Choroid plexus epithelial cell (primary cell): Measurements from ENCODE around the gene ALKBH3.

Experiments
- DNase-seq: peaks from one replicate; pipeline ENCODE4 v3.0.0-alpha.2; 2010; ENCODE audit warnings: low read depth
- H3K4me3 ChIP-seq: 2 replicates; pipeline ENCODE4 v1.5.1; 2011; ENCODE audit warnings: low read depth, mild to moderate bottlenecking, control low read depth, low read length, moderate library complexity
- TF ChIP-seq, protein P1 (sequence below): conservative IDR thresholded peaks from 2 replicates; pipeline ENCODE4 v1.5.1; 2011; ENCODE audit warnings: low read depth, mild to moderate bottlenecking, control low read depth, inconsistent platforms, low read length, moderate library complexity

ALKBH3 gene

DNA sequence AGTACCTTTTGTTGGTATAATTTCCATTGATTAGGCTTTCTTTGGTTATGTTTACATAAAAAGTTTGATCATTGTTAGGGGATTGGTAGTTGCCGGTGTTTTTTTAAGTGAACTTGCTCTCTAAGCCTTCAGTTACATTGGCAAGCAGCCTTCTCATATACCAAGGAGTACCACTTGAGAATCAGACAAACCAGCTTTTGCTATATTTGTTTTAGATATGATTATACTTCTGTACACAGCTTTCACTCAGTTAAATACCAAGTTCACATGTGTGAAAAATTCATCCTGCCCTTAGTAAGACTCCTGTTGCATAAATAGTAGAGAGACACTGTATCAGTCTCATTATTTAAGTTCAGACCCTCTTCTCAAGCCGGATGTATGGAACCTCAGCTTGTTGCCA is 22.4 kb downstream of the ALKBH3 start:
- TF ChIP-seq, protein P1, sequence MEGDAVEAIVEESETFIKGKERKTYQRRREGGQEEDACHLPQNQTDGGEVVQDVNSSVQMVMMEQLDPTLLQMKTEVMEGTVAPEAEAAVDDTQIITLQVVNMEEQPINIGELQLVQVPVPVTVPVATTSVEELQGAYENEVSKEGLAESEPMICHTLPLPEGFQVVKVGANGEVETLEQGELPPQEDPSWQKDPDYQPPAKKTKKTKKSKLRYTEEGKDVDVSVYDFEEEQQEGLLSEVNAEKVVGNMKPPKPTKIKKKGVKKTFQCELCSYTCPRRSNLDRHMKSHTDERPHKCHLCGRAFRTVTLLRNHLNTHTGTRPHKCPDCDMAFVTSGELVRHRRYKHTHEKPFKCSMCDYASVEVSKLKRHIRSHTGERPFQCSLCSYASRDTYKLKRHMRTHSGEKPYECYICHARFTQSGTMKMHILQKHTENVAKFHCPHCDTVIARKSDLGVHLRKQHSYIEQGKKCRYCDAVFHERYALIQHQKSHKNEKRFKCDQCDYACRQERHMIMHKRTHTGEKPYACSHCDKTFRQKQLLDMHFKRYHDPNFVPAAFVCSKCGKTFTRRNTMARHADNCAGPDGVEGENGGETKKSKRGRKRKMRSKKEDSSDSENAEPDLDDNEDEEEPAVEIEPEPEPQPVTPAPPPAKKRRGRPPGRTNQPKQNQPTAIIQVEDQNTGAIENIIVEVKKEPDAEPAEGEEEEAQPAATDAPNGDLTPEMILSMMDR, result no peak
- no peak for DNase-seq
- H3K4me3 ChIP-seq, result no peak overlapping the region

DNA sequence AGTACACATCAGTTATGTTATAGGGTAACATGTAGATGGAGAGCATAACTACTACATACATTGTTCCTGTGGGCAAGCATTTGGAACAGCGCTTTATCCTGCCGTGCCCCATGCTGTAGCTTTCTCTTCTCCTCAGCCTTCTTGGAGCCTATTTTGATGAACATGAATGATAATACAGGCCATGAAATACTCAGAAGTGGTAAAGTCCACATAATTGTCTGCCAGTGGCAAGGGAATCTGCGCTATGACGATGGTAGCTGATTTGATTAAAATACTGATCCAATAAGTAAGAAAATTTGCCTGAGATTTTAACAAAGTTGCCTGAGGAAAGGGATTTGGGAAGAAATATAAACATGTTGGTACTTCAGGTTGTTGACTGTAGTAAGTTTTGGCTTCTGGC is 23.3 kb downstream of the ALKBH3 start:
- TF ChIP-seq, protein P1, result no peak
- DNase-seq, result no peak
- no peak overlapping the region for H3K4me3 ChIP-seq

DNA sequence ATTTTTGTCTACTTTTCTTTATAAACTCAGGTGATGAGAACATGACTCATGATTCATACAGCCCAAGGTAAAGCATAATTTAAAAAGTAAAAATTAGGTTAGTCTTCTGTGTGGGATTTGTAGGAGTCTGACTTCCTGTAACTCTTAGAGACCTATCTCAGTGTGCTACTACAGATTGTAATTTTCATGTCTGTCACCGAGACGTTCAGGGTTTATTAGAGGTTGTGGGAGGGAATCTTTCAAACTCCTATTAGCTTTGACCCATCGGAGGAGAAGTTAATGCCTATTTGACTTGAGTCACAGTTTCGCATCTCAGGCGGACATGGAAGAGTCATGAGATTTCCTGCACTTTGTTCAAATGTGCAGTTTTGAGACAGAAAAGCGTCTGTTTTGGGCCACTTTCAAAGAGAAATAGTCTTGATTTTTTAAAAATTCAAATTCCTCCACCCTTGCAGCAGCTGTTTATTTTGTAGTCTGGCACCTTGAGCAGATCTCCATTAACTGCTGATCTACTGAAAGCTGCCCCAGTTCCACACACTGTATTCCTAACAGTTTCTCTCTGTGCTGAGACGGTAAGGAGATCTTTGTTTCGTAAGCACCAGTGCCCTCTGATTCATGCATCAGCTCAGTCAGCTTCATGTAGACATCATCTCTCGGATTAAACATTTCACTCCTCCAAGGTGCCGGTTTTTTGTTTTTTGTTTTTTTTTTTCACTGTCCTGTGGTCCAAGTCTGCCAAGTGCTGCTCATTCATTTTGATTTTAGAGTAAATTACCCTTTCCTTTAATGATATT is 24.3 kb downstream of the ALKBH3 start:
- H3K4me3 ChIP-seq, result no peak overlapping the region
- TF ChIP-seq, protein P1, result no peak
- peak; percentile 88 for DNase-seq

DNA sequence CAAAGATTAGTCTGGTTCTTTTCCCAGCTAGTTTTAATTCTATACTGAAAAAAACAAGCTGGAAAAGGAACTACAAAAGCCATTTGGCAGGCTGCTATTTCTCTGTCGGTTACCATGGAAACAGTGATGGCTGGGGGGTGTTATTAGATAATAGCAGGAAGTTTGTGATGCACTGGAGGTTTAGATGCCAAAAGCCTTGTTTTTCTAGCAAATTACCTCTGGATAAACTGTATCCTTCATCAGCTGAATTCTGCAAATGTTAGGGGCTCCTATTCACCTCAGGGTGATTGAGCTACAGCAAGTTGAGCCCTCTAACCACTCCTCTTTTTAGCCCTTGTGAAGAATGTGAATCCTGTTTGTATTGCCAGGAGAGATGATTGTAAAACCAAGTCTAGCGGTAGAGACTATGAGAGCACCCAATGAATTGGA is 25.2 kb downstream of the ALKBH3 start:
- DNase-seq, result peak; percentile 82
- no peak overlapping the region for H3K4me3 ChIP-seq
- TF ChIP-seq, protein P1, result no peak

DNA sequence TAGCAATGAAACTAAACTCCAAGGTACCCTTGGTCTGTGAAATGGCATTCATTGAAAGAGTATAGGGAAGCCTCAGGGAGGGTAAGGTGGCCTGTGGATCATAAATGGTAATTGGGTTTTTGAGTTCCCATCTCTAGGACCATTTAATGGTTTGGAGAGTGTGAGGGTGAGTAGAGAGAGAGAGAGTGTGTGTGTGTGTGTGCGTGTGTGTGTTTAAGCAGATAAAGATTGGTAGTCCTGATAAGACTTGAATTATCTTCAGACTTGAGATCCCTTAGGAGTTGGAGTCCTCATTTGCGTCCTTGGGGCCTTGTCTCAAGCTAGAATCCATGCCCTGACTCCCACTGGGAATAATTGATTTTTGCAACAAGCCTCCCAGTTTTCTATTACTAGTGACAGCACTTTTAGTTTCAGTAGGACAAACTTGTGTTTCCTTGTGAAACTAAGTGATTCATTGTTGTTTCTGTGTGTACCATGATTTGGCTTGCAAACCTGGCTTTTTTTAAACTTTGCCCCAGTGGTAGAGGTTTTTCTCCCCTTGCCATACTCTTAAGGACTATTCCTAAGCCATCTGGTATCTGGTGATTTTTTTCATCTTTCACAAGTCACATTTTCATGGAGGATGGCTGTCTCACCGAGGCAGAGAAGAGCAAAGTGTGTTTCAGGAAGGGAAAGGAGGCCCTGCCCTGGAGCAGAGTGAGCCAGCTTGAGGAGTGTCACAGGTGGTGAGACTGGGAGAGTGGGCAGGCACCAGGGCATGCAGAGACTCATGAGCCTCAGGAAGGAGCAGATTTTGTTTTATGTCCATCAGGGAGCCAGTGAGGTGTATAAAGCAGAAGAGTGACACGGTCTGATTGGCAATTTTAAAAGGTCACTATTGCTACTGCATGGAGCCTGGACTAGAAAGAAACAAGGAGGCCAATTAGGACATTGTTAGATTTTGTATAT is 26.7 kb downstream of the ALKBH3 start:
- H3K4me3 ChIP-seq, result no peak overlapping the region
- no peak for DNase-seq
- TF ChIP-seq, protein P1, result no peak

DNA sequence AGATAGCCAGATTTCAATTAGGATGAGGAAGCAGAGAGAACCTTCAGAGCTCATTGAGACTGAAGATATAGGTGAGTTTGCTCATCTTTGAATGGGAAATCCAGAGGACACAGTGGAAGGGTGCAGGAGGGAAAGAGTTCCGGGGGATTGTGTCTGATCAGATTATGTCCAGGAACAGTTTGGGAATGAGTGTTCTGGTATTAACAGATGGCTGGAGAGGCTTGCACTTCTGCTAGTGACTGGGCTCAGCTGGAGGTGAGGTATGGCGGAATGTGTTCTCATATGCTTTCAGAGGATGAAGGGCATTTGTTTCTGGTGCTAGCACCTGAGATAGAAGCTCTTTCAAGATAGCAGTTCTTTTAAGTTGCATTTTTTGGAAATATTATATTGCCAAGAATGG is 27.6 kb downstream of the ALKBH3 start:
- no peak overlapping the region for H3K4me3 ChIP-seq
- TF ChIP-seq, protein P1, result no peak
- DNase-seq, result no peak
